ENCODE results near the gene CAPN9.
A peak's percentile ranks its signal among the peaks of the same experiment; 100 is the strongest.
"Not testable (repeated sequence)": the region's sequence is repeated elsewhere in the genome, so short reads cannot be mapped to it uniquely, and the experiment has no call there.

The CAPN9 gene

DNA sequence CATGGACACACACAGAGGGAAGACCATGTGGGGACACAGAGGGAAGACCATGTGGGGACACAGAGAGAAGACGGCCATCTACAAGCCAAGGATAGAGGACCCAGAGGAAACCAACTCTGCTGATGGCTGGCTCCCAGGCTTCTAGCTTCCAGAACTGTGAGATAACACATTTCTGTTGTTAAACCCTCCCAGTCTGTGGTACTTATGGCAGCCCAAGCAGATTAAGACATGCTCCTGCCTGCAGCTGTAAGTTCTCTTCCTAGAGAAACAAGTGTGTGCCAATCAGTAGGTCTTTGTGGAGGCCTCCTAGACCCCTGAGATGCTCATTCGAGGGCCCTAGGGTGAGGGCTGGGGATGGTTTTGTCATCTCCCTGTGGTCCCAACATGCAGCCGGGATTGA, 35.9 kb upstream of the CAPN9 start:
- no peak for DNase-seq

DNA sequence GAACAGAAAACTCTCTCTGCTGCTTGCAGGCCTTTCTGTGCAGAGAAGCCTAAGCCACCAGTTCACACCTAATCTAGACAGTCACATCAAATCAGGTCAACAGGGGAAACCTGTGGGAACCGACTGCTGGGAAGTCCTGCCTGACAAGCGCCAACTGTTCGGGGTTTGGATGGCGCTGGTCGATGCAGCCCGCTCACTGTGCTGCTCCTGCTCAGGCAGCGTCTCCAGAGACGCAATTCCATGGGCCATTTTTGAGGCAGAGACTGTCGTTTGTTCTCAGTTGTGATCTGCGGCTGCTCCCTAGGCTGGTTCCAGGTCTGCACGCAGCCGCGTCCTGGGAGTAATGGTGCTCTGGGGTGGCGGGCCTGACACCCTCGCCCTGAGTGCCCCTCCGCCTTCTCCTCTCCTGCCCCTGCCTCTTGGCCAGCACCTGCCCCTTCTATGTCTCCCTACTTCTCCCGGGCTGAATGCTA, 34.7 kb upstream of the CAPN9 start:
- DNase-seq, result no peak

DNA sequence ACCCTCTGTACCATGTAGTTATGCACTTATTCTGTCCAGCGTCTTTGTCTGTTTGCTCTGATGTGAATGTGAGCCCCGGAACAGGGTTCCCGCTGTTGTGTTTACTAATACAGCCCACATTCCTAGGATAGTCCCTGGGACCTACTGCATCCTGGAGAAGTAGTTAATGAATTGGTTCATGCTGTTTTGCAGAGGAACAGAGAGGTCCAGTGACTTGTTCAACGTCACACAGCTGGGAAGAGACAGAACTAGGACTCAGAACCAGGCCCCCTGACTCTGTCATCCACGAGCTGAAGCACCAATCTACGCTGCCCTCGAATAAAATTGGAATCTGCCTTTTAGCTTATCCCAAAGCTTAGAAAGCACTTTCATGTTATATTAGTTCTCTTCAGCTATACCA, 34.0 kb upstream of the CAPN9 start:
- DNase-seq, result no peak

DNA sequence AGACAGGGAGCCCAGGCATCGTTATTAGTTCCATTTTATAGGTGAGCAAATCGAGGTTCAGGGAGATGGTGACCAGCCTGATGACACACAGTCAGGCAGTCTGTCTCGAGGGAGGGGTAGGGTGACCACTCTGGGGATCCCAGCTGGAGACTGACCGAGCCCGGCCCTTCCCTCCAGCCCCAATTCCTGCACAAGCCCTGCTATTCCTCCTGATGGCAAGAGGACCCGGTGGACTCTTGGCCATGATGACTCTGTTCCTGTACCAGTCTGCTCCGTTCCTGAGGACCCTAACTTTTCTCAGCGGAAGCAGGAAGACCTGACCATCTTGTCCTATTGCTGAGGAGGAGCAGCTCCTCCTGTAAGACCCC, 33.7 kb upstream of the CAPN9 start:
- DNase-seq, result no peak

DNA sequence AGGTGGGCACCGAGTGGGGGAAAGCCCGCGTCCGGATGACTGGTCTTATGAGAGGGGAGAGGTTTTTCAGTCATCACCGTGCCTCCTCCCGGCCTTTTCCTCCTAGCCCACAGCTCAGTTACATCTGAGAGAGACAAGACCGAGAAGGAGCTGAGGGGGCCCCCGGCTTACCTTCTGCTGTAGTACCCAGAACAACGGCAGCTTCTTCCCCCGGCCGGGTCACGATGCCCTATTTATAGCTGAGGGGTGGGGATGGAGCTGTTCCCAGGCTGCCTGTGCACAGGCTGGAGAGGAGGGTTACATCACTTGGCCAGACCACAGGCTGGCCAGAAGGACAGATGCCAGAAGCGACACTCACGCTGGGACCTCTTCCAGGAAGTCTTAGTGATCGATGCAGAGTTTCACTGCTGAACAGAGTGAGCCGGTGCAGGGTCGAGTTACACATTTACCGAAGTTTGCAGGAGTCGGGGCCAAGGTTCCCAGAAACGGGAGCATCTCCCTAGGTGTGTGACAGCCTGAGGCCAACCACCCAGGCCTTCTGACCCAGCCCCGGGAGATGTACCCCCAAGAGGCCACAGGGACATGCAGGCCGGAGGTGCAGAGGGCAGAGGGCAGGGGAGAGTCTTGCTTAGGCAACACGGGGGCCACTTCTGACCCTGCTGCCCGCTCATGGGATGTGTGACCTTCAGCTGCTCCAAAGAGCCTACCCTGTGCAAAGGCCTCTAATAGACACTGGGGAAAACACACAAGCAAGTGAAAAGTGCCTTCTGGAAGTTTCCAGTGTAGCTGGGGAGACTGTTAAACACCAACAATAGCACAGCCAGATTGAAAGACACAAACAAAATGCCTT, 33.0 kb upstream of the CAPN9 start, which contains the start of gene AGT:
Gene AGT (minus strand): TSS at position 208 of the 850 bp plus-strand sequence. CDS start 3,299 bp downstream, outside the sequence.
- no peak for DNase-seq

DNA sequence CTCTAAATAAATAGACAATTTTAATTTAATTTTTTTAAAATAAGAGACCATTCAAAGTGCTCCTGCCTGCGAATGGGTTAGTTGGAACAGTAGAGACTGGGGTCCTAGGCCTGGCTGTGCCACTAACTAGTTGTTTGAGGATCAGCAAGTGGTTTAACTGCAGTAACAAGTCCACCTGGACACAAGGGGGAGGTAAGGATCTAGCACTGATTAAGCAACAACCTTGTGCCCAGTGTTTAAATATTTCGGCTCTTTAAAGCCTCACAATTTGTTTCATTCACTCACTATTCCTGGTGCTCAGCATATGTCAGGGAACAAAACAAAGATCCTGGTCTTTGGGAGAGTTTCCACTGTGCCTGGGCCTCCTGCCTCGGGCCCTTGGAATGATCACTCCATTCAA, 31.7 kb upstream of the CAPN9 start:
- no peak for DNase-seq

DNA sequence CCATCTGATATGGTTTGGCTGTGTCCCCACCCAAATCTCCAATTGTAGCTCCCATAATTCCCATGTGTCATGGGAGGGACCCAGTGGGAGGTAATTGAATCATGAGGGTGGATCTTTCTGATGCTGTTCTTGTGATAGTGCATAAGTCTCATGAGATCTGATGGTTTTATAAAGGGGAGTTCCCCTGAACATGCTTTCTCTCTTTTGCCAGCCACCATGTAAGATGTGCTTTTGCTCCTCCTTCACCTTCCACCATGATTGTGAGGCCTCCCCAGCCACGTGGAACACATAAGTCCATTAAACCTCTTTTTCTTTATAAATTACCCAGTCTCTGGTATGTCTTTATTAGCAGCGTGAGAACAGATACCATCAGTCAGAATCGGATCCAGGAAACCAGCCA, 30.7 kb upstream of the CAPN9 start:
- DNase-seq, result not testable (repeated sequence)

DNA sequence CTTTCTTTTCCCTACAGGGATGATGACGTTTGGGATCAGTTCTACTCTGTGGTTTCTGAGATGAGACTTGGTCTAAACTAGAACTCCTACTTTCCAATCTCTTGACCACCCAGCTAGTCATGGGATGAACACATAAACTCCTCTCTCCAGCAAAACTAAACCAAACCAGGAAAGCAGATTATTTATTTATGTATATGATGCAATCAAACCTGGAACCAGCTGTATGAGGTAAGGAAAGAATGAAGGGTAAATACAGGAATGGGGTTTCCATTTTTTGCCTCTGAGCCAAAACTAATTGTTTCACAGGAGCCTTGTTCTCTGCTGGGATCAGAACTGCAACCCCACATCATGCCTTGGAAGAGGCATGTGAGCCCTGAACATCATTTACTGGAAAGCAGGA, 29.9 kb upstream of the CAPN9 start:
- DNase-seq, result no peak

DNA sequence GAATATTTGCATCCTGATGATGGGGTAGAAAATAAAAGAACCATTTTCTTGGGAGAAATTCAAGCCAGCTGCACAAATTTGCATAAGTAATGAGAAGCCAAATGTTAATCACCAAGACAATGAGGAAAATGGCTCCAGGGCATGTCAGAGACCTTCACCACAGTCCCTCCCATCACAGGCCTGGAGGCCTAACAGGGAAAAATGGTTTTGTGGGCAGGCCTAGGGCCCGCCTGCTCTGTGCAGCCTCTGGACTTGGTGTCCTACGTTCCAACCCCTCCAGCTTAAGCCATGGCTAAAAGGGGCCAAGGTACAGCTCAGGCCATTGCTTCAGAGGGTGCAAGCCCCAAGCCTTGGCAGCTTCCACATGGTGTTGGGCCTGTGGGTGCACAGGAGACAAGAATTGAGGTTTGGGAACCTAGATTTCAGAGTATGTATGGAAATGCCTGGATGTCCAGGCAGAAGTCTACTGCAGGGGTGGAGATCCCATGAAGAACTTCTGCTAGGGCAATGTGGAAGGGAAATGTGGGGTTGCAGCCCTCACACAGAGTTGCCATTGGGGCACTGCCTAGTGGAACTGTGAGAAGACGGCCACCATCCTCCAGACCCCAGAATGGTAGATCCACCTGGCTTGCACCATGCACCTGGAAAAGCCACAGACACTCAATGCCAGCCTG, 25.2 kb upstream of the CAPN9 start:
- not testable (repeated sequence) for DNase-seq

DNA sequence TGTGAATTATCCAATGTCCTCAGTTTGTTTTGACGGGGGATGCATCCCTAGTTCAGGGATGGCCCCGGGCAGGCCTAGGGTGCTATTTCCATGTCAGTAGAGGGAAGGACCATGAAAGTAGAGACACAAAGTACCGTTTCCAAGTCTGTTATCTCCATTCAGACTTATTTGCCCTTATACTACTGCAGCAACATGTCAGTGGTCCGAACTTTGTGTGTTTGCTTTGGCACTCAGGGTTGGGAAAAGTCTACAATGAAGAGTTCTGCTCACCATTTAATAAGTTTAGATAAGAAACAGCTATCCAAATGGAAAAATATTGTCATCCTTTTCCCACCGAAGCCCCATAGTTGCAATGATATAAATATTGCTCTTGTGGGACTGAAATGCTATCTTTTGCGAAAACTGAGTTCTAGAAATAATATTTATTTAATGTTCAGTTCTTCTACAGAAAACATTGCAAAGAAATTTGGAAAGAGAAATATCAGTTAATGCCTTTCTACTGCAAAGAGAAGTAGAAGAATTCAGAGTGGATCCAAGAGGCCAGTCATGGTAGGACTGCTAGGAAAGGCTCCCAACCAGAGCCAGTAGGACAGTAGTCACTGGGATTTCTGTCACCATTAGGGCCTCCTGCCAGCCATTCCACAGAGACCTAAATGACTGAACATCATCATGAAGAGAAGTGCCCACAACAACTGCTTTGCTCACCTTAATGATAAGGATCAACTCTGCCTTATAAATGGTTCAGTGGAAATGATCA, 21.8 kb upstream of the CAPN9 start:
- no peak for DNase-seq

DNA sequence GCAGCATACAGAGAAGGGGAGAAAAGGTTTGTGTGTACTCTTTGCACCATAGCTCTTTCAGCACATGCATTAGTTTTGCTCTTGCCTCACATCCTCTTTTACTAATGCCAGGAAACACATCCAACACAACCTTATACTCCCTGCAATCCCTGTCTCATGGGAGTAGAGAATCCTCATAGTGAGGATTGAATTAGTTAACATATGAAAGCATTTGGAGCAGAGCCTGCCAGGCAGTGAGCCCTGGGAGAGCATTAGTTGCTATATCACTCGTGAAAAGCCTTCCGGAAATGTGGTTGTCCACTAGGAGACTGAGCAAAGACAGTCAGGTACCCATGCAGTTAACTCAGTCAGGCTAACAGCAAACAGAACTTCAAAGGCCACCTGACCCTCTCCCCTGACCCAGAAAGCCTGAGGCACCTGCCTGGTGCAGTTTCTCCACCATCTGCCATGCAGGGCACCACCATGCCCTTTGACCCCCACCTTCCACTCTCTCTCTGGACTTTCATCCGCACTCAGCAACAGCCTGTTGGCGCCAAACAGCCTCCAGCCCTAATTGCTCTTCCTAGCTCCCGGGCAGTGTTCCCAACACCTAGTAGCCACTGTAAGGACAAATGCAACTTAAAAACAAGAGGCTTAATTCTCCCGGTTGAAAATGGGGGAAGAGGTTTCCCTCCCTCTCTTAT, 18.3 kb upstream of the CAPN9 start:
- DNase-seq, result no peak

DNA sequence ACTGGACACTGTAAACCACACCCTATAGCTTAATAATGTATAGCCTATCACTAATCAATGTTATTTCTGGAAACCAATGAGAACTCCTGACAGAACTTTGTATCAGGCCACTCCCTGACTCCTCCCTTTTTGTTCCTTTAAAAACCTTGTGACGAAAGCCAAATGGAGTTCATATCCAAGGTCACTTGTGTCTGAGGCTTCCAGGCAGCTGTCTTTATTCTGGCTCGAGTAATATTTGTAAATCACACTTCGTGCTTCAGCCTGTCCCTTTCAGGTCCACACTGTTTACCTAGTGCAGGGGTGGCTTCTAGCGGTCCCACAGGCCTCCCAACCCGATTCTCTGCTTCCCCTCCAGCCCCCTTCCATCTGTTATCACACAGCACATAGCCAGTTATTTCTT, 16.2 kb upstream of the CAPN9 start:
- no peak for DNase-seq

DNA sequence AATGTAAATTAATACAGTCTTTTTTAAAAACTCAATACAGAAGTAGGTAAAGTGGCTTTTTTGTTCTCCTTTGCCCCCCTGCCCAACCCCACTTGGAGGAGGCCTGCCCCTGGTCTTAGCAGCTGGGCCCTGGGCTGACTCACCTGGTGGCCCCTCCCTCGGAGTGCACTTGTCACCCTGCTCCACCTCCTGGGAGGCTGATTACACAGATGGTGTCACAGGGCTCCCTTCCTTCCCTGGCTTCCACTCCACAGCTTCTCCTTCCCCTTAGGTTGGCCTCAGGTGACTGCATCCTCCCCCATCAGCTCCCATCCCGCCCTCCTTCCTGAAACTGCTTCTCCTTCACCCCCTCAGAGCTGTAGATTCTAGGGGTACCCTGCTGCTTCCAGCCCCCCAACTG, 11.7 kb upstream of the CAPN9 start:
- DNase-seq, result no peak

DNA sequence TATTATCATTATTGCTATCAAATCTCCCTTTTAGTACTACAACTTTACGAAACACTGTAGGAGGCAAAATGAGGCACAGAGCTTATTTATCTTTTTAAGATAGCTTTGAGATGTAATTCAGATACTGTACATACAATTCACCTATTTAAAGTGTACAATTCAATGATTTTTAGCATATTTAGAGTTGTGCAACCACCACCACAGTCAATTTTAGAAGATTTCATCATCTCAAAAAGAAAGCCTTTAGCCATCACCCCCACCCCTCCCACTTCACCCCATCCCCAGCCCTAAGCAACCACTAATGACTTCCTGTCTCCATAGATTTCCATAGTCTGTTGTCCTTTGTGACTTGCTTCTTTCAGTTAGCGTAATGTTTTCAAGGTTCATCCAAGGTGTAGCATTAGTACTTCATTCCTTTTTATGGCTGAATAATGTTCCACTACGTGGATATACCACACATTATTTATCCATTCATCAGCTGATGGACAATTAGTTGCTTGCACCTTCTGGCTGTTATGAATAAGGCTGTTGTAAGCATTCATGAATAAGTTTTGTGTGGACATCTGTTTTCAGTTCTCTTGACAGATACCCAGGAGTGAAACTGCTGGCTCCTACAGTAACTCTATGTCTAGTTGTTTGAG, 9.4 kb upstream of the CAPN9 start:
- no peak for DNase-seq

DNA sequence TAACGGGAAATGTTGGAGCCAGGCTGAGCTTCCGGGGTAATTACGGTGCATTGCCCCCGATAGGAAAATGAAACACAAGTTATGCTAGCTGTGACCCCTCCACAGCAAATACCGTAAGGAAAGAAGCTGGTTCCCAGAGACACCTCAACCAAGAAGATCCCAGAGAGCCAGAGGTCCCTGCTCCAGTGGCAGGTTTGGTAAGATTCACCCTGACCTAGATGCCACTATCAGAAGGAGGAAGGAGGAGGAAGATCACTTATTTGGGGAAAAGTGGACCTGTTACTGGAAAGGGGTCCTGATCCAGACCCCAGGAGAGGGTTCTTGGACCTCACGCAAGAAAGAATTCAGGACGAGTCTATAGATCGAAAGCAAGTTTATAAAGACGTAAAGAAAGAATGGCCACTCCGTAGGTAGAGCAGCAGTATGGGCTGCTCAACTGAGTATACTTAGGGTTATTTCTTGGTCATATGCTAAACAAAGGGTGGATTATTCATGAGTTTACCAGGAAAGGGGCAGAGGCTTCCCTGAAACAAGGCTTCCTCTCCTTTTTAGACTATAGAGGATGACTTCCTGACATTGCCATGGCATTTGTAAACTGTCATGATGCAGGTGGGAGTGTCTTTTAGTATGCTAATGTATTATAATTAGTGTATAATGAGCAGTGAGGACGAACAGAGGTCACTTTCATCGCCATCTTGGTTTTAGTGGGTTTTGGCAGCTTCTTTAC, 7.5 kb upstream of the CAPN9 start:
- DNase-seq, result no peak

DNA sequence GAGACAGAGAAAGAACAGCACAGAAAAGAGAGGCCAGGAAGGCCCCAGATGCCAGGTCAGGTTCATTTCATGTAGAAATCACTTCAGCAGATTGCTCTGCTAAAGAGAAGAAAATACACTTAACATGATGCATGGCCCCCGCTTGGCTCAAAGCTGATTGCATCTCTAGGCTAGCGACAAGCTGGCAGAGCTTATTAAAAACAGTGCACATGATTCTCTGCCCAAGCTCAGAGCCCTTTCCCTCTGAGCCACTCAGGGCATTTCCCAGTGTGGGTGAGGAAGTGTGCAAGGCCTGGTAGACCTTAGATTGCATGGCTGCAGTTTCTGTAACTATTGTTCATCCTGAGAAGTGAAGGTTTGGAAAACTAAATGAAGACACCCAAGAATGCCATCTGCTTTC, 3.3 kb upstream of the CAPN9 start:
- no peak for DNase-seq

DNA sequence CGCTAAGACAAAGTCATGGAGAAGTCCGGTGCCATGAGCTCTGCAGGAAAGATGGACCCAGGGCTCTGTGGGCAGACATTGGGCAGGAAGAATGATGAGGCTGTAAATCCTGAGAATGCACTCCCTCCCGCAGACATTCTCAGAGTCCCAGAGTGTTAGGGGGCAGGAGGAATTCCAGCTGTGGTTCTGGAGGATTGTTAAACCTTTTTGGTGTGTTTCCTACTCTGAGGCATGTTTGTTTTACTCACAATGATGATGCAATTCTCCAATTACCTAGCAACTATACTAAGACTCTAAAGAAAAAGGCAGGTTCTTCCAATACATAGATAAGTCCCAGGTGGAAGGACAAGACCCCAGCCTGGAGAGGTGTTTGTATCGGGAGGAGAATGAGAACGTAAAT, 2.8 kb upstream of the CAPN9 start:
- no peak for DNase-seq

DNA sequence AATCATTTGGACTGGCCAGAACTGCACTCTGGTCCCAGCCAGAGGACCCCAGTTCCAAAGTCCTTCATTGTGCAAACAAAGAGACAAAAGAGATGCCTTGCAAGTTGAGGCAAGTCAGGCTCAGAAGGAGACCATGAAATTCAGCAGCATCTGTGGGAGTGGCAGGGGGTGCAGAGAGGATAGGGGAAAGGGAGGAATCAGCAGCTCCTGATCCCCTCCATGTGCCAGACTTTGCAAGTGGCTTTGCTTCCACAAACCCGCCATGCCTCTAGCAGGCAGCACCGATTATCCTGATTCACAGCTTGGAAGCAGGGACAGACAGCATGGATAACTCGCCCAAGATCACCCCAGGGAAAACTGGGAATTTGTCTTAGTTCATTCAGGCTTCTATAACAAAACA, 2.1 kb upstream of the CAPN9 start:
- DNase-seq, result peak in 1 of 2 experiments; percentile 15

DNA sequence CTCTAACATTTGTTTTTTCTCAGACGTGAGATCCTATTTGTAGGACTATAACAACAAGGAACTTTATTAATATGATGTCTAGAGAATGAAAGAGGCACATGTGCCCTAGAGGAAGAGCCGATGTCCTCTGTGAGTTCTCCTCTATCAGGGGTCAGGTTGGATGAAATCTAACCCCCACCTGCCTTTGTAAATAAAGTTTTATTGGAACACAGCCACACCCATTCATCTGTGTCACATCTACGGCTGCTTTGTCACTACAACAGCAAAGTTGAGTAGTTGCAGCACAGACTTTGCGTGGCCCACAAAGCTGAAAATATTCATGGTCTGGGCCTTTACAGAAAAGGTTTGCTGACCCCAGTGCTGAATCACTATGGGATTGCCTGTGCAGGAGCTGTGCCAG, 571 bp upstream of the CAPN9 start:
- DNase-seq, result no peak

DNA sequence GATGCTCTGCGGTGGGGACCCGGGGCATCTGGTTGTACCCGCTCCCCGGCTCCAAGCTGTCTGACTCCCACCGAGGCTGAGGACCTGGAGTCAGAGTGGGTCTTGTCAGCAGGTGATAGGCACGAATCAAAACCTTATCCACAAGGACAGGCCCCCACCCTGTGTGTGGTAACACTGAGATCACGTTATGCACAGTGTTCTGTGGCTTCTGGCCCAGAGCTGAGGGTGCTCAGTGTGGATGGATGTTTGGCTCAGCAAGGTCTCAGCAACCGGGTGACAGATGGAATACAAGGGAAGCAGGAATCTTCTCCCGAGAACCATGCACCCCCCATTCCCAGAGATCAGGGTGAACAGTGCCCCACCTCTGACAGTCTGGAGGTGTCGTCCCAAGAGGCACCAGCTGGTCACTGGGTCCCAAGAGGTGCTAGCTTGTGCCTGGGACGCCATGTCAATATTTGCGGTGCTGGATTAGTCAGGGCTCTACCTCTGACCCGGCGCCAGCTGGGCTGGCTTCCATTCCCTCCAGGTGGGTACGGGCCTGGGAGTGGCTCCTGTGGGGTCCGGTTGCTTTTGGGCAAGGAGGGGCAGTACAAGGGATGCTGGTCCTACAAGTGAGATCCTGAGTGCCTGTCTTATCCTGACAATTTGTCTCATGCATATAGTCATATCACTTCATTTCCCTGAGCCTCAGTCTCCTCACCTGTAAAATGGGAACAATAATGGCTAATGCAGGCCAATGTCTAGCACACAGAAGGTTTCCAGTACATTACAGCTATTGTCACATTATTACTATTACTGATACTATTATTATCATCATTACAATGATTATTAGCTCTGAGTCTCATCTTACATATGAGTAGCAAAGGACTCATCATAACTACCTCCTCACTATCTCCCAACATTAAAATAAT, 957 bp downstream of the CAPN9 start:
- no peak for DNase-seq

DNA sequence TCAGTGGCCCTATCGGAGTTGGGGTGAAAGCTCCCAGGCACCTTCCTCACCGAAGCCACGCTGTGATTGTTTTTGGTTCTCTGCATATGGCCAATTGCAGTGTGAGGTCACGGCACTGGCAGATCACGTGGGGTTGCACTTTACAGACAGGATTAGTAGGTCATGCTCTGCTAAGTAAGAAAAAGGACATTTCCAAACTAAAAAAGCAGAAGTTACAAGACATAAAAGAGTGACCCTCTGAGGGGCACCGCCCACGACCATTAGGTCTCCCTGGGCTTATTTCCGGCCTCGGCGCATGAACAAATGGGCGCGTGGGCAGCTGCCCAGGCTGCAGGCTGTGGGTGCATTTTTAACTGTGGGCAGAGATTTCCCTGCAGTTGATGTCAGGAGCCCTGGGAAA, 2.0 kb downstream of the CAPN9 start:
- DNase-seq, result no peak
